ENCODE results near the gene DNAAF8. TPM values are rescaled to one million over a fixed set of nuclear protein-coding genes. Genes with fewer than 3 reads are reported as not detected.

The DNAAF8 gene
- total RNA-seq, 1 donor from 2014 or later, result 1.2 TPM

GRCh38 chr16:4689864-4690704 lies 44.3 kb upstream of the DNAAF8 start:
- no peak overlapping the region for H3K27ac Mint-ChIP-seq (ENCODE audit: unreplicated experiment)
- DNase-seq (ENCODE audit: extremely low spot score, unreplicated experiment), result no peak

GRCh38 chr16:4690946-4691665 lies 43.2 kb upstream of the DNAAF8 start:
- peaks cover 6% of the 10 kb centered on the region for H3K36me3 Mint-ChIP-seq (ENCODE audit: unreplicated experiment)
- H3K27ac Mint-ChIP-seq (ENCODE audit: unreplicated experiment), result peak overlapping the region; percentile 81
- no peak for DNase-seq (ENCODE audit: extremely low spot score, unreplicated experiment)
- no peak for TF ChIP-seq CTCF (IDR thresholded peaks at IDR 0.05)
- H3K4me1 Mint-ChIP-seq (ENCODE audit: unreplicated experiment), result peaks cover 15% of the 10 kb centered on the region
- peak overlapping the region; percentile 26 for H3K4me3 Mint-ChIP-seq (ENCODE audit: unreplicated experiment)
- H3K27me3 Mint-ChIP-seq (ENCODE audit: unreplicated experiment), result no peaks in the 10 kb centered on the region
- H3K9me3 Mint-ChIP-seq (ENCODE audit: unreplicated experiment), result no peaks in the 10 kb centered on the region

More at GRCh38 chr16:4689864-4690704, 44.3 kb upstream of the DNAAF8 start:
- H3K9me3 Mint-ChIP-seq (ENCODE audit: unreplicated experiment), result no peaks in the 10 kb centered on the region
- peaks cover 9% of the 10 kb centered on the region for H3K36me3 Mint-ChIP-seq (ENCODE audit: unreplicated experiment)
- H3K4me3 Mint-ChIP-seq (ENCODE audit: unreplicated experiment), result no peak overlapping the region
- H3K27me3 Mint-ChIP-seq (ENCODE audit: unreplicated experiment), result no peaks in the 10 kb centered on the region
- H3K4me1 Mint-ChIP-seq (ENCODE audit: unreplicated experiment), result peaks cover 13% of the 10 kb centered on the region
- no peak for TF ChIP-seq CTCF (IDR thresholded peaks at IDR 0.05)

GRCh38 chr16:4691666-4692412 lies 42.5 kb upstream of the DNAAF8 start:
- TF ChIP-seq CTCF (IDR thresholded peaks at IDR 0.05), result no peak
- Mint-ChIP-seq H3K9me3 (ENCODE audit: unreplicated experiment) (no peaks in the 10 kb centered on the region), H3K27me3 (ENCODE audit: unreplicated experiment) (no peaks in the 10 kb centered on the region), H3K4me3 (ENCODE audit: unreplicated experiment) (no peak overlapping the region), H3K27ac (ENCODE audit: unreplicated experiment) (peak overlapping the region; percentile 81), H3K36me3 (ENCODE audit: unreplicated experiment) (peaks cover 4% of the 10 kb centered on the region), H3K4me1 (ENCODE audit: unreplicated experiment) (peaks cover 15% of the 10 kb centered on the region)
- DNase-seq (ENCODE audit: extremely low spot score, unreplicated experiment), result no peak

- no peak for TF ChIP-seq CTCF (IDR thresholded peaks at IDR 0.05)
- peaks cover 15% of the 10 kb centered on the region for H3K4me1 Mint-ChIP-seq (ENCODE audit: unreplicated experiment)
- peaks cover 4% of the 10 kb centered on the region for H3K36me3 Mint-ChIP-seq (ENCODE audit: unreplicated experiment)
- no peaks in the 10 kb centered on the region for H3K27me3 Mint-ChIP-seq (ENCODE audit: unreplicated experiment)
- peak overlapping the region; percentile 66 for H3K27ac Mint-ChIP-seq (ENCODE audit: unreplicated experiment)
- no peak for DNase-seq (ENCODE audit: extremely low spot score, unreplicated experiment)
- H3K9me3 Mint-ChIP-seq (ENCODE audit: unreplicated experiment), result no peaks in the 10 kb centered on the region
- peak overlapping the region; percentile 80 for H3K4me3 Mint-ChIP-seq (ENCODE audit: unreplicated experiment)
Measured at GRCh38 chr16:4692460-4693295, 41.7 kb upstream of the DNAAF8 start.
